ENCODE measurements around the gene MALRD1.

DNA sequence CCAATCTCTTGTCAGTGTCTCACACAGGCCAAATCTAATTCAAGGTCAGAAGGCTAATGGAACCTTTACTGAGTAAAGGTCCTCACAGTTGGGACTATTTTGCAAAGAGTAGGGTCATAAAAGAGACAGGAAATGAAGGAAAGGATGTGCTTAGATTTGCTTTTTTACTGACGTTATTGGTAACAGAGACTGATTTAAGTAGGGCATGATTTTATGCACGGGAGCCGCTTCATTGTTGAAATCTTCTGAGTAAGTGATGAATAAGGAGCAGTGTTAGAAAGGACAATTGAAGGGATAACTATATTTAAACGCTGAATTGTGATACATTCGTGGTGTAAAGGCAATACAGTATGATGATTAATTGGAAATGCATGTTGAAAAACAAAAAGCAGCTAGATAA is 261.5 kb downstream of the MALRD1 start:
- TF ChIP-seq EP300 (IDR thresholded peaks at IDR 0.05) (no peak), POLR2A (IDR thresholded peaks at IDR 0.05) (no peak), CTCF (IDR thresholded peaks at IDR 0.05) (no peak), POLR2AphosphoS5 (IDR thresholded peaks at IDR 0.05) (no peak)
